HepG2 (cell line): Measurements from ENCODE around the gene DCAKD. TPM values are rescaled to one million over a fixed set of nuclear protein-coding genes. Genes with fewer than 3 reads are reported as not detected.

Experiments used
- CENPBD1 ChIP-seq: sonication (generic); formaldehyde crosslinking; IDR thresholded peaks from 2 replicates; pipeline ENCODE4 v1.8.0; 2022; ENCODE audit warnings: missing genetic modification reagents, low read depth, mild to moderate bottlenecking, borderline replicate concordance
- CREM ChIP-seq, 2 experiments: sonication (generic) in 1 of 2; formaldehyde crosslinking in 1 of 2; IDR thresholded peaks; 2 replicates each; pipeline versions ENCODE4 v1.4.0 to v1.6.1; 2016 to 2020; ENCODE audit warnings: antibody characterized with exemption in 1 of 2, mild to moderate bottlenecking in 1 of 2, missing genetic modification reagents in 1 of 2
- EEA1 ChIP-seq: sonication (generic); formaldehyde crosslinking; IDR thresholded peaks from 2 replicates; pipeline ENCODE4 v1.5.1; 2020; ENCODE audit warnings: mild to moderate bottlenecking, missing genetic modification reagents, borderline replicate concordance
- EED ChIP-seq: sonication (generic); formaldehyde crosslinking; IDR thresholded peaks from 2 replicates; pipeline ENCODE4 v1.5.0; 2020; ENCODE audit warnings: mild to moderate bottlenecking, missing genetic modification reagents
- ERF ChIP-seq: IDR thresholded peaks from 2 replicates; pipeline ENCODE4 v1.6.1; 2018; ENCODE audit warnings: missing biosample characterization, missing genetic modification reagents
- FOSL1 ChIP-seq: sonication (generic); formaldehyde crosslinking; IDR thresholded peaks from 2 replicates; pipeline ENCODE4 v1.9.0; 2021; ENCODE audit warnings: missing genetic modification reagents, borderline replicate concordance
- HES4 ChIP-seq: sonication (generic); formaldehyde crosslinking; IDR thresholded peaks from 2 replicates; pipeline ENCODE4 v1.9.0; 2021; ENCODE audit warnings: mild to moderate bottlenecking, missing genetic modification reagents, borderline replicate concordance
- HMGXB4 ChIP-seq, 2 experiments: sonication (generic) in 1 of 2; formaldehyde crosslinking in 1 of 2; IDR thresholded peaks; 2 replicates each; pipeline versions ENCODE4 v1.4.0 to v1.6.1; 2018 to 2020; ENCODE audit warnings: missing genetic modification reagents in 2 of 2, borderline replicate concordance in 1 of 2, low read depth in 1 of 2, mild to moderate bottlenecking in 1 of 2, missing biosample characterization in 1 of 2
- JARID2 ChIP-seq: sonication (generic); formaldehyde crosslinking; IDR thresholded peaks from 2 replicates; pipeline ENCODE4 v1.8.1; 2023; ENCODE audit warnings: missing genetic modification reagents, inconsistent platforms; ENCODE audit not compliant: insufficient replicate concordance
- NKX3-1 ChIP-seq: sonication (generic); formaldehyde crosslinking; IDR thresholded peaks from 2 replicates; pipeline ENCODE4 v1.5.0; 2020; ENCODE audit warnings: missing genetic modification reagents
- NR2F1 ChIP-seq, 2 experiments: fragments of 450-650 bp in 1 of 2; formaldehyde crosslinking in 1 of 2; IDR thresholded peaks; 2 replicates each; pipeline versions ENCODE4 v1.5.0 to v1.6.1; 2016 to 2020; ENCODE audit warnings: mild to moderate bottlenecking in 1 of 2, missing compliant biosample characterization in 1 of 2, missing genetic modification reagents in 1 of 2, moderate library complexity in 1 of 2
- SMC3 ChIP-seq: IDR thresholded peaks from 2 replicates; pipeline ENCODE4 v1.6.1; 2011; ENCODE audit warnings: low read length, improper control_type of control experiment
- SNAI1 ChIP-seq: sonication (generic); formaldehyde crosslinking; IDR thresholded peaks from 2 replicates; pipeline ENCODE4 v1.5.0; 2020; ENCODE audit warnings: mild to moderate bottlenecking, missing genetic modification reagents, borderline replicate concordance
- SOX5 ChIP-seq: IDR thresholded peaks from 2 replicates; pipeline ENCODE4 v1.6.1; 2016; ENCODE audit warnings: borderline replicate concordance
- ZMYM2 ChIP-seq: sonication (generic); formaldehyde crosslinking; IDR thresholded peaks from 2 replicates; pipeline ENCODE4 v1.8.0; 2022; ENCODE audit warnings: mild to moderate bottlenecking, missing genetic modification reagents
- ZNF263 ChIP-seq: sonication (generic); formaldehyde crosslinking; IDR thresholded peaks from 2 replicates; pipeline ENCODE4 v1.4.0; 2020; ENCODE audit warnings: missing genetic modification reagents
- ZNF563 ChIP-seq: sonication (generic); formaldehyde crosslinking; IDR thresholded peaks from 2 replicates; pipeline ENCODE4 v1.8.0; 2022; ENCODE audit warnings: mild to moderate bottlenecking, moderate library complexity, missing genetic modification reagents
- ZNF589 ChIP-seq: sonication (generic); formaldehyde crosslinking; conservative IDR thresholded peaks from 2 replicates; pipeline ENCODE4 v1.8.0; 2022; ENCODE audit warnings: mild to moderate bottlenecking, moderate library complexity, missing genetic modification reagents
- ZNF615 ChIP-seq: sonication (generic); formaldehyde crosslinking; IDR thresholded peaks from 2 replicates; pipeline ENCODE4 v1.5.0; 2020; ENCODE audit warnings: mild to moderate bottlenecking, missing genetic modification reagents, borderline replicate concordance
- ZSCAN22 ChIP-seq: sonication (generic); formaldehyde crosslinking; IDR thresholded peaks from 2 replicates; pipeline ENCODE4 v1.4.0; 2020; ENCODE audit warnings: mild to moderate bottlenecking, missing genetic modification reagents
- ZSCAN25 ChIP-seq: sonication (generic); formaldehyde crosslinking; IDR thresholded peaks from 2 replicates; pipeline ENCODE4 v1.8.0; 2022; ENCODE audit warnings: mild to moderate bottlenecking, missing genetic modification reagents
- polyA plus RNA-seq, 8 experiments: library from polyadenylated mRNA; depleted of rRNA in 3 of 8; stranded (reverse) in 7 of 8; unstranded in 1 of 8; fragments of >200 nt; fragmentation: Illumina TruSeq in 4 of 8; extraction: Trizol in 4 of 8; gene quantifications; 2 replicates each; pipeline versions ENCODE4 v1.2.1 to v1.2.3, GENCODE V29; 2011 to 2016; ENCODE audit warnings: low read depth in 4 of 8, missing spikeins in 1 of 8, mixed read lengths in 1 of 8; ENCODE audit not compliant: insufficient read depth in 1 of 8
- total RNA-seq, 5 experiments: library from RNA; depleted of rRNA; stranded (reverse); fragments of >200 nt; fragmentation: Illumina TruSeq; extraction: Trizol; gene quantifications; 2 replicates each; pipeline ENCODE4 v1.2.3, GENCODE V29; 2016; ENCODE audit warnings: low read depth in 1 of 5
- TF ChIP-seq, protein P1 (sequence below): IDR thresholded peaks from 2 replicates; pipeline ENCODE4 v1.6.1; 2016; ENCODE audit warnings: low read depth, missing genetic modification reagents, missing compliant biosample characterization

The DCAKD gene
- total and polyA plus RNA-seq, 2 of the 13 experiments (the other 11 are each of a cell fraction or from before 2014, with no cell fraction given): 25.9 to 29.2 TPM

DNA sequence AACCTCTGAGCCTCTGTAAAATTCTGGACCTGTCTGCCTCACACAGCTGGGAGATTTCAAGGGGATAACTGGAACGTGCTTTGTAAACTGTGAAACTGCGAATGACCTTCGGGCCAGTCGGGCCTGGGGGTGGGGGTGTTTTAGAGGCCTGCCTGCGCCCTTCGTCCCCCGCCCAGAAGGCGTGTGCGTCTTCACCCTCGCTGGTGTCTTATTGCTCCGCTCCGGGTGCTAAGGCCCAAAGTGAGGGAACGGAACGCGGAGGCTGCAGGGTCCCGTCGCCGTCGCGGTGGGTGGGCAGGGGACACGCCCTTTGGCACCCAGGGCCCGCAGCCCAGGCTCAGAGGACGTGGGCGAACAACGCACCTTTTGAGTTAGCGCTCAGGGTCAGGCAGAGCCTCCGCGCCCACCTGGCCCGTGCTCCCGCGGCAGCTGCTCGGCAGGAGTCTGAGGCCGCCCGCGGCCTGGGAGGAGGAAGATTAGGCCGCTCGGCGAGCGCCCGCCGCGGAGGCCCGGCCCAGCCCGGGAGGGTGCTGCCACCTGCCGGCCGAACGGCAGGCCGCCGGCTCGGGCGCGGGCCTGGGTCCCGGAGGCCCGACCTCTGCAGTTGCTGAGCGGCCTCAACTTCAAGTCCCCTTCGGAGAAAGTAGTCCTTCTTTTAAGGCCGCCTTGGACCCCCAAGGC lies 29.7 kb downstream of the DCAKD start (continued):
- TF ChIP-seq EEA1 (CRISPR knock-in tag): no peak
- peak; percentile 19; the same call in 1 of the 2 replicates for TF ChIP-seq SOX5
- TF ChIP-seq HES4 (CRISPR knock-in tag): peak; percentile 90
- no peak for TF ChIP-seq SNAI1 (CRISPR knock-in tag)
- TF ChIP-seq NKX3-1 (CRISPR knock-in tag): no peak
- no peak; the same call in 1 of the 2 replicates for TF ChIP-seq EED (CRISPR knock-in tag)
- peak; percentile 73; the same call in 1 of the 2 replicates for TF ChIP-seq ZSCAN25 (CRISPR knock-in tag)
- peak in 1 of 2 experiments; percentile 40; a peak in 1 of 4 replicates for TF ChIP-seq NR2F1 (CRISPR knock-in tag; IDR thresholded peaks at IDR 0.05)
- peak; percentile 95 to 96 for TF ChIP-seq HMGXB4 (CRISPR knock-in tag; IDR thresholded peaks at IDR 0.05; ENCODE audit: borderline replicate concordance in 1 of 2, low read depth in 1 of 2)
- no peak for TF ChIP-seq ZNF589 (CRISPR knock-in tag)
- TF ChIP-seq ZSCAN22: peak; percentile 64; the same call in 1 of the 2 replicates
- TF ChIP-seq, protein P1, sequence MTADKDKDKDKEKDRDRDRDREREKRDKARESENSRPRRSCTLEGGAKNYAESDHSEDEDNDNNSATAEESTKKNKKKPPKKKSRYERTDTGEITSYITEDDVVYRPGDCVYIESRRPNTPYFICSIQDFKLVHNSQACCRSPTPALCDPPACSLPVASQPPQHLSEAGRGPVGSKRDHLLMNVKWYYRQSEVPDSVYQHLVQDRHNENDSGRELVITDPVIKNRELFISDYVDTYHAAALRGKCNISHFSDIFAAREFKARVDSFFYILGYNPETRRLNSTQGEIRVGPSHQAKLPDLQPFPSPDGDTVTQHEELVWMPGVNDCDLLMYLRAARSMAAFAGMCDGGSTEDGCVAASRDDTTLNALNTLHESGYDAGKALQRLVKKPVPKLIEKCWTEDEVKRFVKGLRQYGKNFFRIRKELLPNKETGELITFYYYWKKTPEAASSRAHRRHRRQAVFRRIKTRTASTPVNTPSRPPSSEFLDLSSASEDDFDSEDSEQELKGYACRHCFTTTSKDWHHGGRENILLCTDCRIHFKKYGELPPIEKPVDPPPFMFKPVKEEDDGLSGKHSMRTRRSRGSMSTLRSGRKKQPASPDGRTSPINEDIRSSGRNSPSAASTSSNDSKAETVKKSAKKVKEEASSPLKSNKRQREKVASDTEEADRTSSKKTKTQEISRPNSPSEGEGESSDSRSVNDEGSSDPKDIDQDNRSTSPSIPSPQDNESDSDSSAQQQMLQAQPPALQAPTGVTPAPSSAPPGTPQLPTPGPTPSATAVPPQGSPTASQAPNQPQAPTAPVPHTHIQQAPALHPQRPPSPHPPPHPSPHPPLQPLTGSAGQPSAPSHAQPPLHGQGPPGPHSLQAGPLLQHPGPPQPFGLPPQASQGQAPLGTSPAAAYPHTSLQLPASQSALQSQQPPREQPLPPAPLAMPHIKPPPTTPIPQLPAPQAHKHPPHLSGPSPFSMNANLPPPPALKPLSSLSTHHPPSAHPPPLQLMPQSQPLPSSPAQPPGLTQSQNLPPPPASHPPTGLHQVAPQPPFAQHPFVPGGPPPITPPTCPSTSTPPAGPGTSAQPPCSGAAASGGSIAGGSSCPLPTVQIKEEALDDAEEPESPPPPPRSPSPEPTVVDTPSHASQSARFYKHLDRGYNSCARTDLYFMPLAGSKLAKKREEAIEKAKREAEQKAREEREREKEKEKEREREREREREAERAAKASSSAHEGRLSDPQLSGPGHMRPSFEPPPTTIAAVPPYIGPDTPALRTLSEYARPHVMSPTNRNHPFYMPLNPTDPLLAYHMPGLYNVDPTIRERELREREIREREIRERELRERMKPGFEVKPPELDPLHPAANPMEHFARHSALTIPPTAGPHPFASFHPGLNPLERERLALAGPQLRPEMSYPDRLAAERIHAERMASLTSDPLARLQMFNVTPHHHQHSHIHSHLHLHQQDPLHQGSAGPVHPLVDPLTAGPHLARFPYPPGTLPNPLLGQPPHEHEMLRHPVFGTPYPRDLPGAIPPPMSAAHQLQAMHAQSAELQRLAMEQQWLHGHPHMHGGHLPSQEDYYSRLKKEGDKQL (CRISPR knock-in tag): 0 out of 2 replicates have a peak, but pooled peaks have one; percentile 38
- 0 out of 2 replicates have a peak, but pooled peaks have one; percentile 23 for TF ChIP-seq ZMYM2 (CRISPR knock-in tag)
- TF ChIP-seq JARID2 (CRISPR knock-in tag): peak; percentile 28
- TF ChIP-seq ERF (CRISPR knock-in tag): peak; percentile 78; the same call in 1 of the 2 replicates
- TF ChIP-seq SMC3: no peak
- no peak for TF ChIP-seq FOSL1
- peak; percentile 96 for TF ChIP-seq ZNF263
- no peak for TF ChIP-seq CREM (IDR thresholded peaks at IDR 0.05)
- TF ChIP-seq CREM (CRISPR knock-in tag; IDR thresholded peaks at IDR 0.05): no peak
- TF ChIP-seq CENPBD1 (CRISPR knock-in tag): no peak
- peak; percentile 97 for TF ChIP-seq ZNF563
- TF ChIP-seq ZNF615: no peak
